EL (cell line): Measurements from ENCODE around the gene TRPM8.
A peak's percentile ranks its signal among the peaks of the same experiment; 100 is the strongest.
"Not testable (repeated sequence)": the region's sequence is repeated elsewhere in the genome, so short reads cannot be mapped to it uniquely, and the experiment has no call there.

ENCODE experiments used
- DNase-seq: peaks from one replicate; pipeline ENCODE4 v3.0.0-alpha.2; 2016

The TRPM8 gene

DNA sequence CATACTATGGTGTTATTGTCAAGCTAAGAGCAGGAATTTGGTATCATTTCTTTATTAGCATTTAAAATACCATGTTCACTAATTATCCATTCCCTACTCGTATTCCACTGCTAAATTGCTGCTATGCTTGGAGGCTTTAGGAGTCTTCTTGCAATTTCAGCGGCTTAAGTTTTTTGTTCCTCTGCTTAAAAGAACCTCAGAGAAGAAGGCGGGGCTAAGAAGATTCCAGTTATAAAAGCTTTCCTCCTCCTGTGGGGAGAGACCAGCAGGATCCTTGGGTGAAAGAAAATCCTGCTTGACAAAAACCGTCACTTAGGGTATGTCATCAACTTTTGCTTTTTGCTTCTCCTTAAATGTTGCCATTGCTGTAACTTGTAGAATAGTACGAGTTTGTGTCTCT, at the start of gene TRPM8:
TRPM8 (plus strand) TSS at position 258 of the 400 bp plus-strand sequence. CDS start 9,165 bp downstream, outside the sequence.
- no peak for DNase-seq

DNA sequence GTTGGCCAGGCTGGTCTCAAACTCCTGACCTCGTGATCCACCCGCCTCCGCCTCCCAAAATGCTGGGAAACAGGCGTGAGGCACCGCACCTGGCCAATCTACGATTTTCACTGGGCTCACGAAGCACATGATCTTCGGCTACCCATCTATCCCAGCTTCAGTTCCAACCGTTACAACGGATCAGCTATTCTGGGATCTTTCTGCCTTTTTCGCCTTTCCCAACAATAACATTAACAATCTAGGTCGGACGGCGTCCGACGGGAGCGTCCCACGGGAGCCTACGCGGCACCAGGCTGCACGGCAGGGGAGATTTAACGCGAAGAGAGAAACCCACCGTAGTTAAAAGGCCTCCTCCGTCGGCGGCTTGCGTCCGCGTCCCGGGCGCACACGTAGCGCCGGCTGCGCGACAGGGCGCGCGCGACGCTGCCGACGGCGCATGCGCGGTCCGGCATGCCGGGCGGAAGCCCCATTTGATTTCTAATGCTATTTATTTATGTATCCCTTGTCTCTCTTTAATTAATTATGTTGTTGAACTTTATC, 49.1 kb upstream of the TRPM8 start, which contains the start of gene MSL3B:
MSL3B (minus strand) TSS at position 394 of the 540 bp plus-strand sequence.
- peak; percentile 53 for DNase-seq

DNA sequence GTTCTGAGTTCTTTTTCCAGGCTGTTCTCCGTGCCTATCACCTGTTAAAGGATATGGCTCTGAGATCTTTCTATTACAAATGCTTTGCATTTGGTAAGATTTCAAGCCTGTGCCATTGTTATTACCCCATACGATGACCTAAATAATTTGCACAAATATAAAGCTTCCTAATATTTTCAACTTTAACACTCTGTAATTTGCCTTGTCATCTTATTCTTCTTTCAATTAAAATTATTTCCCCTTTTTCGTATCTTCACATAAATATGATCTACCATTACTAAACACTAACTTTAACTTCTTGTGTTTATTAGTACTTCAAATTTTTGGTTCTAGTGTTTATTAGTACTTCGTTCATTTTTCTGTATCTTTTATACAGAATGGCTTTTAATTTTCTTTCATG, 45.7 kb upstream of the TRPM8 start:
- no peak for DNase-seq

DNA sequence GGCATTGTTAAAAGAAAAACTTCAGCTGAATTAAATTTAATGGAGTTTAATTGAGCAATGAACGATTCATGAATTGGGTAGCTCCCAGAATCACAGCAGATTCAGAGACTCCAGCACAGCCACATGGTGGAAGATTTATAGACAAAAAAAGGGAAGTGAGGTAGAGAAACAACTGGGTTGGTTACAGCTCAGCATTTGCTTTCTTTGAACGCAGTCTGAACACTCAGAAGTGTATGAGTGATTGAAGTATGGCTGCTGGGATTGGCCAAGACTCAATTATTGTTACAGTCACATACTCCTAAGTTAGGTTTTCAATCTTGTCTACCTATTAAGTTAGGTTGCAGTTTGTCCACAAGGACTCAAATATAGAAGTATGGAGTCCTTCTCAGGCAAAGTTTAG, 45.0 kb upstream of the TRPM8 start:
- not testable (repeated sequence) for DNase-seq

DNA sequence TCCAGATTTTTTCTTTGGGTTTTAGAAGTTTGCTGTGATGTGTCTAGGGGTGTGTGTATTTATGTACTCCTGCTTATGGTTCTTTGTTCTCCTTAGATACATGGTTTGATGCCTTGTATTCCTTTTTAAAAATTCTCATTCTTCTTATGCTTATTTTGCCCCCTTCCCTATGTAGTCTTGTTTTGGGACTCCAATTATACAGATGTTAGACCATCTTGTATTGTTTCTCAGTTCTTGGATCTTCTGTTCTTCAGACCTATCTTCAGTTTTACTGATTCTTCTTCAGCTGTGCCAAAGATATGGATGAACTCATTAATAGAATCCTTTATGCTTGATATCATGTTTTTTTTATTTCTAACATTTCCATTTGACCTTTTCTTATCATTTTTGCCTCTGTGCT, 34.8 kb upstream of the TRPM8 start:
- no peak for DNase-seq

DNA sequence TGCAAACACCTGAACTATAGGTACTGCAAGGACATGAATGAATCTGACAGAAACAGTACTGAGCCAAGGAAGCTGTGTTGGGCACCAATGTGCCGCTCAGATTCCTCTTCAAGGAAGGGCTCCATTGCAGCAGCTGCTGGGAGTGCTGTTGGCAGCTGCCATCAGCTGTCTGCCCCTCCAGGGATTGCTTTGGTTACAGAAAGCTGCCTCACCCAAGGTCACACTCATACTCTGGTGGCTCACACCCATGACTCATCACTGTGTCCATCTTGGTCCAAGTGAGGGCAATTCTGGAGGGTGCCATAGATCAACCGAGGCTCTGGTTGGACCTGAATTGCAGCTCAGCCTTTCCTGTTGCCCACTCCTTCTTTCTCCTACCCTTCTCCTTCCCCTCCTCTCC, 24.4 kb upstream of the TRPM8 start:
- no peak for DNase-seq

DNA sequence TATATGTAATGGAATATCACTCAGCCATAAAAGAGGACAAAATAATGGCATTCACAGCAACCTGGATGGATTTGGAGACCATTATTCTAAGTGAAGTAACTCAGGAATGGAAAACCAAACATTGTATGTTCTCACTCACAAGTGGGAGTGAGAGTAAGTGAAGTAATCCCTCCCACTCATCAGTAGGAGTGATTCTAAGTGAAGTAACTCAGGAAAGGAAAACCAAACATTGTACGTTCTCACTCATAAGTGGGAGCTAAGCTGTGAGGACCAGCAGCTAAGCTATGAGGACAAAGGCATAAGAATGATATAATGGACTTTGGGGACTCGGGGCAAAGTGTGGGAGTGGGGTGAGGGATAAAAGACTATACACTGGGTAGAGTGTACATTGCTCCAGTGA, 20.9 kb upstream of the TRPM8 start:
- not testable (repeated sequence) for DNase-seq

DNA sequence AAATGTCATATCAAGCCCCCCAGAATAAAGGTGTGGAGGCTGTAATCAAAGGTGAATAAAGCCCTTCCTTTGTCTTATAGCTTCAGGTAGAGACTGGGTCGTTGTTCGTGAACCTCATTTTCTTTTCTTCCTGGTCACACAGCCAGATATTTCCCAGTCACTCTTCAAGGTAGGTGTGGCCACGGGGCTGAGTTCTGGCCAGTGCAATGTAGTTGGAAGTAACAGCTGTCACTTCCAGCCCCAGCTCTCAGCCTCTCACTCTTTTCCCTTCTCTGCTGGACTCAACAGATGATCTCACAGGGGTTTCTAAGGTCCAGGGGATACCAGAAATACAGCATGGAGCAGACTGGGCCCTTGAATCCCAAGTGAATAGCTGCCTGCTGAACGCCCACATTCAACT, 15.8 kb upstream of the TRPM8 start:
- DNase-seq, result no peak

DNA sequence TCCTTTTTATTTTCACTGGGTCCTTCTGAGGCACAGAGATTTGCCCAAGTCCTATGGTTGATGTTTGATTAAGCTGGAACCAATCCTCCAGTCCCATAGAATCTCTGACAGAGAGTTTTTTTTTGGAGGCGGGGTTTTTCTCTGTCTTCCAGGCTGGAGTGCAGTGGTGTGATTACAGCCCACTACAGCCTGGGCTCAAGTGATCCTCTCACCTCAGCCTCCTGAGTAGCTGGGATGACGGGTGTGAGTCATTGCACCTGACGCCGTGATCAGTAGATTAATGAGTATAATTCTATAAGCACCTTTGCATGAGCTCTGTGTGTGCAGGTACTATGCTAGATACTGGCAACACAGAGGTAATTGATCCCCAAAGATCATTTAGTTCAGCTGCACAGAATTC, 15.3 kb upstream of the TRPM8 start:
- DNase-seq, result no peak

DNA sequence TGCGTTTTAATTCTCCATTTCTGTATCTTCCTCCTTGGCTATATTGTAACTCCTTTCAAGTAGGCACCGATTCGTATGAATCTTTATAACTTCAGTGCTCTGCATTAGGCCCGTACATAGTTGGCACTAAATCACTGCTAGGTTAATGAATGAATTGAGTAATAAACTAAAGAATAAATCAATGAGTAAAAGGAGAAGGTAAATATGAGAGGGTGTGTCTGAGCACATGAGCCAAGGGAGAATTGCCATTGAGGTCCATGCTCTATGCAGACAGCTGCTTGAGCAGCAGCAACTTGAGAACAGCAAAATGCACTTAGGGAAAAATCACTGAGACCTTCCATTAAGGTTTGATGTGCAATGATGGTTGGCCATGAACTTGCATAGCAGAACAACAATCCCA, 11.2 kb upstream of the TRPM8 start:
- no peak for DNase-seq

DNA sequence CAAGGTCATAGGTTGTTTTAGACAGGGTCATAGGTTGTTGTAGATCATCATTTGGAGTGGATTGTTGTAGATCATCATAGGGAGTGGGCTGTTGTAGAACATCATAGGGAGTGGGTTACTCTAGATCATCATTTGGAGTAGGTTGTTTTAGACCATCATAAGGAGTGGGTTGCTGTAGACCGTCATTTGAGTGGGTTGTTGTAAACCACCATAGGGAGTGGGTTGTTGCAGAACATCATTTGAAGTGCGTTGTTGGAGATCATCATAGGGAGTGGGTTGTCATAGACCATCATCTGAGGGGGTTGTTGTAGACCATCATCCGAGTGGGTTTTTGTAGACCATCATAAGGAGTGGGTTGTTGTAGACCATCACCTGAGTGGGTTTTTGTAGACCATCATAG, 9.5 kb upstream of the TRPM8 start:
- DNase-seq, result no peak

DNA sequence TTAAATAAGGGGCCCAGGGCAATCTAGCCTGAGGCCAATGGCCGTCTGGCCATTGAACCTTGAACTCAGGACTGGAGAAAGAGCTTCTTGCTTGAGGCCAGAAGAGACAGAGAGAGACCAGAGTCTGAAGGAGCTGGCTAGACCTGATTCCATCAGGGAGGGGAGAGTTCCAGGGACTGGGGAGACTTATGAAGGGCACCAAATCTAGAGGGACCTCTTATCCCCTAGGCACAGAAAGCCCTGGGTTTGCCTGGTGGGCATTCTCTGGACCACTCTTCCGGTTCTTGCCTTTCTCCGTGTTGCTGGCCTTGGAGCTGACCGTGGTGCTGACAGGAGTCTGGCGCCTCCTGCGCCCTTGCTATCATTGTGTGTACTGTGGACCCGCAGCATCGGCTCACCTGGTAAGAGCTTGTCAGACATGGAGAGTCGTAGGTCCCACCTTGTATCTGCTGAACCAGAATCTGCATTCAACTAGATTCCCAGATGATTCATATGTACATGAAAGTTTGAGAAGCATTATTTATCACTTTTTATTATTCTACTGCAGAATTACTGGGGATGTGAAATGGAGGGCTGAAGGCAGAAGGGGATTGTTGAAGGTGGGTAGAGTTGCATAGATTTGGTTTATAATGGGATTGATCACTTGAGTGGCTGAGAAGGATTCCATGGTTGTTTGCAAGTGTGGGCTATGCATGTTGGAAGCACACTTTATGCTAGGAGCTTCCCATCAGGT, 4.3 kb upstream of the TRPM8 start:
- peak; percentile 24 for DNase-seq

DNA sequence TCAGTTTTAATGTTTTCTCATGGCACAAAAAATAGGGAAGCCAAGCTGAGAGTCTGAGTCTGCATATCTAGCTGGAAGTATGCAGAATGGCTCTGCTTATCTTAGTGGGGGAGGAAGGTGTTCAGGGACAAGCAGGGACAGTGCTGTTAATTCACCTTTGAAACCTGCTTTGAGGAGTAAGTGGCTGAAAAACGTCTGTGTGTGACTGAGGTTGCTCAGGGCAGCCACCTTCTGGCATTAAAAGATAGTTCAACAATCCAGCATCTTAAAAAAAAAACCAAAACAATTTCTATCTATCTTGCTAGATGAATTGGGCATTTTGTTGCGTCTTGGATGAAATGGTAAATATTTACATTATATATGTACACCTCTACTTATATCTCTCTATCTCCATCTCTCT, 2.0 kb upstream of the TRPM8 start:
- no peak for DNase-seq

DNA sequence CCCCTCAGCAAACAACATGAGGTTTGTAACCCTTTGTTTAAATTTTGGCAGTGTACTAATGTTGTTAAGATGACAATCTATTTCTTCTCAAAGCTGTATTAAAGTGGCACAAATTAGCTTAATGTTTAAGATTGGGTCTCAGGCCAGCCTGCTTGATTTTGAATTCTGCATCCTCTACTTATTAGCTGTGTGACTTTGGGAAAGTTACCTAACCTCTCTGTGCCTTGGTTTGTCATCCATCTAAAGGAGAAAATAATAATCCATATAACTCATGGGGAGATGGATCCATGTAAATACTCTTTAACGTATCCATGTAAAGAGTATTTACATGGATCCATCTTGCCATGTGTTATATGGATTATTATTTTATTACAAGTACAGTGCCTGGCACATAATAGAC, 2.1 kb downstream of the TRPM8 start:
- no peak for DNase-seq

DNA sequence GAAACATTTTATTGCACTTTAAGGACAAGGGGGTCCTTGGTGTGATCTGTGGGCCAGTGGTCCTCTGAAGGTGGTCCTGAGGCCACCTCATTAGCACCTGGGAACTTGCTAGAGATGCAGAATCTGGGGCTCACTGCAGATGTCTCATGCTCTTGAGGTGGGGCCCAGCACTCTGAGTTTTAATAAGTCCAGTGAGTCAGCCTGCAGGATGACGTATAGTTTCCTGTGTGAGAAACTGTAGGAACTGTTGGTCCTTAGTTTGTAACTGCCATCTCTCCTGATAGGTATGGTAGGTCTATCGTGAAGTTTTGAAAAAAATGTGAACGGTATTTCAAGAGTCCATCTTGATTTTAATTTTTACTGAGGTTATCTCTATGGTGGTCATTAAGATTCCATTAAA, 2.8 kb downstream of the TRPM8 start:
- peak; percentile 56 for DNase-seq

DNA sequence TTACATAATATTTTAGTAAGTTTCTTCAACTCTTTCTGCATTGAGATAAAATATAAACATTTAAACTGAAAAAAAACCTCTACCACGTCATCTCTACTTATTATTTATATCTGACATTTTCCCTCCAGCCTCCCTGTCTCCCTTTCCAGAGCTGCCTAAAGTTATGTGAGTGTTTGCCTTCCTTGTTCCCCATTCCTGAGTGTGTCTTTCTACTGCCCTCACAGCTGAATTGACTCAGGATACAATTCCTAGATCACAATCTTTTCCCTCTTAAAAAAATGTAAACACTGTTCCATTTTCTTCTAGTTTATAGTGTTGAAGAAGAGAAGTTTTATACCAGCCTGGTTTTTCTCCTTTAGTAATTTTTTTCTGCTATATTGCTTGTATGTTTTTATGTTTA, 5.3 kb downstream of the TRPM8 start:
- DNase-seq, result no peak

DNA sequence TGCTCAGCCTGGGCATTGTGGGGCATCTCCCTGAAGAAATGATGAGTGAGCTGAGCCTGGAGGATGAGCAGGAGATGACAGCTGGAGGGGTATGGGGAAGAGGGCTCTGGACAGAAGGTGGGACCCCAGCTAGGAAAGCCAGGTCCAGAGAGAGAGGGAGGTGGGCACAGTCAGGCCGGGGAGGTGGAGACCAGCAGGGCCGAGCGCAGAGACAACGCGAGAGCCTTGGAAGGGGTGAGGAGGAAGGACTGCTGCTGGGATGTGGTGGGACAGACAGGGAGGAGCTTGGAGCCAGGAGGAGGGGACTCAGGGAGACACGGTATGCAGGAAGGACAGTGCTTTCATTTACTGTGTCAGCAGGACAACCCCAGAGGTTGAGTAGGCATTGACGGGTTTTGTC, 8.2 kb downstream of the TRPM8 start:
- no peak for DNase-seq

DNA sequence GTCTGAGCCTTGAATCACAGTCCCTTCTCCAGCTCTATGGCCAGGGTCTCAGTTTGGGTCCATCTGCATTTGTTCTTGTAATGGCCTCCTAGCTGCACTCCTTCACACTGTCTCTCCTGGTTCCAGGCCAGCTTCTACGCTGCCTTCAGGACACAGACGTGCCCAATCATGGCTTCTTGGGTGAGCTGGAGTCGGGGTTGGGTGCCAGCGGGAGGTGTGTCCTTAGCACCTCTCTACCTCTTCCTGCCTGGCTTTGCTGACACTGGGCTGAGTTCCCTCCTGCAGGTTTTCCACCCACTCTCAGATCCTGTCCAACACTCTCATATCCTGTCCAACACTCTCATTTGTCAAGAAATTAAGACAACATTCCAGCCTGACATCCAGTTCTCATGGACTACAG, 9.6 kb downstream of the TRPM8 start:
- DNase-seq, result no peak

DNA sequence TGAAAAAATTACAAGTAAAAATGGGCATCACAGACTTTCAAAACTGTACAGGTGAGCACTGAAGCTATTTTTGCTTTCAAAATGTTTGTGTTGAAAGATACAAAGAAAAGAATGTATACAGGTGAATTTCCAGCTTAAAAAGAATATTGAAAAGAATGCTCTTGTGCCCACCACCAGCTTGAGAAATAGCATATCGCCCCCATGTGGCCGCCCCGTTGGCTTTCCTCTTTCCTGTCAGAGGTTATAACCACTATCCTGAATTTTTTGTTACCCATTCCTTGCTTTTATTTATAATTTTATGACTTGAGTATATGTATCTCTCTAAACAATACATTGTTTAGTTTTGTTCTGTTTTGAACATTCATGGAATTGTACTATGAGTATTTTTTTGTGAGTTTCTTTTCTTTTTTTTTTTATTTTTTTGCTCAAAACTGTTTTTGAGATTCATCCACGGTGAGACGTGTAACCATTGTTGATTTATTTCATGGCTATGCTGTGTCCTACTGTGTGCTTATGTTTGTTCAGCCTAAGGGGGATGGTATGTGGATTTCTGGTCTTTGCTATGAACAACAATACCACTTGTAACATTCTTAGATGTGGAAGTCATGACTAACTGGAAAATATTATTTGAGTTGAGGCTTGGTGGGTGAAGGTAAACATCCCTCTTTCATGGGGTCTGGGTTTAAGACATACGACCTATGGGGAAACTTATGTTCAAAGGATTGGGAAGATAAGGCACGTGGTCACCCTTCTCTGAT, 11.6 kb downstream of the TRPM8 start:
- peak; percentile 21 for DNase-seq

DNA sequence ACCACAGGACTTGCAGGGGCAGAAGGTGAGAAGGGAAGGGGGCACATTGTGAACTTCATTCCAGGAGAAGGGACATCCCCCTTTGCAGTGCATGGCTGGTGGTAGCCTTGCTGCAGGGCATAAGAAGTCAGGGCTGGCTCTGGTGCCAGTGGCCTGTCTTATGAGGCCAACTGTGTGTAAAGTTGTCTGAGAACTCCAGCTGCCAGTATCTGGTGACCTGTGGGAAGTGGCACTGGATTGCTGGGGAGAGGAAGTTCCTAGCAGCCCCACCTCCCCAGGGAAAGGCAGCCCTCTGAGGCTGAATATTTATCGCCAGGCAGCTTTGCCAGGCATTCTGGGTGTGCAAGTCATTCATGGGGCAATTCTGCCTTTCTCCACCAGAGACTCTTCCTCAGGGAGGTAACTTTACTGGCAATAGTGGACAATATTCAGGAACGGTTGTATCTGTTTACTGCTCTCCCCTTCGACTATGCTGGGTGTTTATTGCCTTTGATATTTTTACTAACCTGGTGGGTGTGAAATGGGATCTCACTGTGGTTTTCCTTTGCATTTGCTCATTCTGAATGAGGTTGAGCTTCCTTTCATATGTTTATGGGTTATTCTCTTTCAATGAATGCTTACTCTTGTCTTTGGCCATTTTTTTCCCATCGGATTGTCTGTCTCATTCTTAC, 12.3 kb downstream of the TRPM8 start:
- no peak for DNase-seq

DNA sequence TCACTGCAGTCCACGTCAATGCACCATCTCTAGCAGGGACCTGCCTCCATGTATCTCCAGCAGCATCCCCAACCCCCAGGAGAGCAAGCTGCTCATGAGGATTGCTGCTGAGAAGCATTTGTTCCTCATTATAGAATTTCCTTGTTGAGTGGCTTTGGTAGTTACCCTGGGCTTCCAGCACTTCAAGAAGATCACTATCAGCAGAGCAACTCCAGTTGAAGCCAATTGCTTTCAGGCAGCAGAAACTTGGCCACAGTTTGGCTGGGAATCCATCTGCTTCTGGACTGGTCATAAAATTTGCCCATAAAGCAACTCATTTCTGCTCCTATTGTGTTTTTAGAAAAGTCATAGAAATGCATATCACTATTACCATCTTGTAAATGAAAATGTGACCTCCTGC, 17.4 kb downstream of the TRPM8 start:
- DNase-seq, result no peak

DNA sequence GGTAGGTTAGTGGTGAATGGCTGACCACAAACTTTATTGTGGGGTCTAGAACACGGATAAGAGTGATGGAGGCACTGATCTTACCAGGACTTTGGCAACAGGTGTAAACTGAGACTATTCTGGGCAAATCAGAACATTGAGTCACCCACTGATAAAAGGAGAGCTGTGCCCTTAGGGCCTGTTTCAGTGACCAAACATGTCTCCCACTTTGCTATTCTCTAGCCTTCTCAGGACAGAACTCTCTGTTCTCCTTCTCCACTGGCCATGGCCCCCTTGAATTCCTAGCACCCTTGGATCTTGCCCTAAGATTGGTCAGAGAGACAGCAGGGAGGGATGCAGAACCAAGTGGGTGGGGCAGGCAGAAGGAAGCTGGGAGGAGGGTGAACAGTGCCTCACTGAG, 18.3 kb downstream of the TRPM8 start:
- DNase-seq, result no peak

DNA sequence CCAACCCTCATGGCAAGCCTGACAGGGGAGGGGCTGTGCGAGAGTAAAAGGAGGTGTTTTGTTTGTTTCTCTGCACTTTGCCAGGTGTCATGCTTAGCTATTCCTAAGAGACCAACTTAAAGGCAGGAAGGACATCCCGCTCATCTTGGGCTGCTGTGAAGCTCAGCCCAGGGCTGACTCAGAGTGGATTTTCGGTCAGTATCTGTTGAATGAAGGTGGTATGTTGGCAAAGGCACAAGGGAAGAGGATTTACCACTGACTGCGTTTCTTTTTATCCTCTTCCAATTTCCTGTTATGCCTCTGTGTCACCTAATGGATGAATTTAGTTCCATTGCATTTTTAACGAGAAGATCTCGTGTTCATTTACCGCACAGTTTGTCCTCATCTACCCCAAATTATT, 18.9 kb downstream of the TRPM8 start:
- DNase-seq, result no peak
